ENCODE measurements around the gene ARHGEF25. TPM values are rescaled to one million over a fixed set of nuclear protein-coding genes. Genes with fewer than 3 reads are reported as not detected.

The ARHGEF25 gene
- total and polyA plus RNA-seq, 2 of the 4 experiments (the other 2 are of a cell fraction) = 6.3 to 17.9 TPM

- POLR2A ChIA-PET (ENCODE audit: unreplicated experiment) = no interaction called here
- Histone ChIP-seq H3K56ac (ENCODE audit: extremely low read depth, insufficient read depth, low read length) (no peak overlapping the region), H3K9me3 (ENCODE audit: control insufficient read depth, insufficient read depth, low read length) (no peaks in the 10 kb centered on the region), H3K23ac (ENCODE audit: low read depth, low read length) (no peak overlapping the region), H3K4ac (ENCODE audit: low read depth, low read length) (no peak overlapping the region), H3K4me3 (ENCODE audit: insufficient read depth, low read depth, low read length) (no peak overlapping the region), H3K27me3 (ENCODE audit: control insufficient read depth, insufficient read depth, low read length) (peaks cover 5% of the 10 kb centered on the region), H4K91ac (ENCODE audit: insufficient read depth, low read depth, low read length) (no peak overlapping the region), H3K9me1 (ENCODE audit: insufficient read depth, low read length) (peaks cover 11% of the 10 kb centered on the region), H3K36me3 (ENCODE audit: control insufficient read depth, insufficient read depth, low read length) (peaks cover 5% of the 10 kb centered on the region), H4K5ac (ENCODE audit: low read depth, low read length) (no peak overlapping the region), H3K4me2 (ENCODE audit: low read depth, low read length) (no peak overlapping the region), H3K79me1 (ENCODE audit: low read depth in 1 of 2, low read length in 2 of 2) (peaks cover 15 to 25% of the 10 kb centered on the region in 2 experiments; a peak in 3 of 4 replicates), H2BK5ac (ENCODE audit: low read depth, low read length, poor library complexity, severe bottlenecking) (no peak overlapping the region), H2BK120ac (ENCODE audit: low read depth, low read length) (no peak overlapping the region), H2AK5ac (ENCODE audit: low read depth, low read length) (no peak overlapping the region), H2AK9ac (replicated peaks; ENCODE audit: low read depth, low read length, poor library complexity) (no peak overlapping the region), H2BK15ac (ENCODE audit: low read depth, low read length) (no peak overlapping the region), H4K8ac (ENCODE audit: low read depth in 2 of 2, low read length in 2 of 2) (no peak overlapping the region), H3K14ac (replicated peaks; ENCODE audit: low read depth, low read length) (no peak overlapping the region), H4K20me1 (ENCODE audit: insufficient read depth, low read length) (no peaks in the 10 kb centered on the region), H3K9ac (ENCODE audit: low read depth, low read length) (no peak overlapping the region), H3K18ac (ENCODE audit: low read depth, low read length) (no peak overlapping the region), H3K4me1 (ENCODE audit: control insufficient read depth, insufficient read depth, low read length) (peaks cover 5% of the 10 kb centered on the region; the same call in 1 of the 2 replicates), H2AFZ (replicated peaks; ENCODE audit: low read length, poor library complexity) (no peak overlapping the region), H3K27ac (ENCODE audit: insufficient read depth, low read length) (no peak overlapping the region), H2BK20ac (ENCODE audit: low read depth, low read length) (no peak overlapping the region)
- dilution Hi-C loops (cut with HindIII; ENCODE audit: low sequenced_read_pairs, unreplicated experiment) (no loop called here), intact Hi-C loops (cut with micrococcal nuclease) (no loop called here), in situ Hi-C loops (cut with MboI; ENCODE audit: low sequenced_read_pairs) (no loop called here)
- no TSS peak for BruUV-seq (replicated peaks)
- no peak for TF ChIP-seq RAD21 (IDR thresholded peaks at IDR 0.05; ENCODE audit: low read length)
- no peak for TF ChIP-seq MXI1 (IDR thresholded peaks at IDR 0.05; ENCODE audit: borderline replicate concordance, low read depth, low read length)
- TF ChIP-seq BHLHE40 (IDR thresholded peaks at IDR 0.05; ENCODE audit: low read depth, low read length) = no peak
- TF ChIP-seq RFX5 (IDR thresholded peaks at IDR 0.05; ENCODE audit: low read depth, low read length) = no peak
- TF ChIP-seq ELK1 (IDR thresholded peaks at IDR 0.05; ENCODE audit: borderline replicate concordance, low read depth, low read length) = no peak
- TF ChIP-seq POLR2A (IDR thresholded peaks at IDR 0.05; ENCODE audit: low read depth, low read length) = no peak
- no peak for TF ChIP-seq CEBPB (IDR thresholded peaks at IDR 0.05; ENCODE audit: low read depth, low read length)
- no peak for TF ChIP-seq RCOR1 (IDR thresholded peaks at IDR 0.05; ENCODE audit: insufficient replicate concordance, low read length)
- TF ChIP-seq, protein P1, sequence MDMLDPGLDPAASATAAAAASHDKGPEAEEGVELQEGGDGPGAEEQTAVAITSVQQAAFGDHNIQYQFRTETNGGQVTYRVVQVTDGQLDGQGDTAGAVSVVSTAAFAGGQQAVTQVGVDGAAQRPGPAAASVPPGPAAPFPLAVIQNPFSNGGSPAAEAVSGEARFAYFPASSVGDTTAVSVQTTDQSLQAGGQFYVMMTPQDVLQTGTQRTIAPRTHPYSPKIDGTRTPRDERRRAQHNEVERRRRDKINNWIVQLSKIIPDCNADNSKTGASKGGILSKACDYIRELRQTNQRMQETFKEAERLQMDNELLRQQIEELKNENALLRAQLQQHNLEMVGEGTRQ (IDR thresholded peaks at IDR 0.05; ENCODE audit: low read depth, low read length) = no peak
- TF ChIP-seq MAFK (IDR thresholded peaks at IDR 0.05; ENCODE audit: low read depth, low read length) = no peak
- TF ChIP-seq MAZ (IDR thresholded peaks at IDR 0.05; ENCODE audit: borderline replicate concordance, low read depth, low read length) = no peak
- TF ChIP-seq CHD1 (IDR thresholded peaks at IDR 0.05; ENCODE audit: low read depth, low read length) = no peak
- no peak for TF ChIP-seq NFE2L2 (IDR thresholded peaks at IDR 0.05; ENCODE audit: low read depth, low read length)
- no peak for TF ChIP-seq SMC3 (IDR thresholded peaks at IDR 0.05; ENCODE audit: low read depth, low read length)
- TF ChIP-seq CTCF (conservative IDR thresholded peaks at IDR 0.05; ENCODE audit: low read depth, low read length) = no peak
- no peak for TF ChIP-seq FOS (IDR thresholded peaks at IDR 0.05; ENCODE audit: low read depth, low read length)
- CTCF ChIA-PET = no interaction called here
- no CpG with 5 or more reads among the region's 2 CpGs for WGBS, 2 experiments (ENCODE audit: extremely low coverage in 2 of 2, insufficient read length in 1 of 2)
- ATAC-seq (ENCODE audit: low read depth) (no peak), DNase-seq (peak; percentile 30)
Observed at GRCh38 chr12:57592551-57593165, 18.6 kb upstream of the ARHGEF25 start.

Data from IMR-90 (cell line).